Fibroblast of lung (primary cell): Measurements from ENCODE around the gene TMEFF2. TPM values are rescaled to one million over a fixed set of nuclear protein-coding genes. Genes with fewer than 3 reads are reported as not detected.

Experiments
- DNase-seq, 2 donors: peaks; one replicate each; pipeline versions ENCODE4 v3.0.0 to v3.0.0-alpha.2; 2010; ENCODE audit warnings: low read depth in 2 of 2
- H2AFZ ChIP-seq: 2 replicates; pipeline ENCODE4 v1.5.1; 2012; ENCODE audit warnings: low read length, control low read depth, inconsistent platforms
- H3K27ac ChIP-seq: 2 replicates; pipeline ENCODE4 v1.5.1; 2011; ENCODE audit warnings: low read length, control low read depth; ENCODE audit not compliant: insufficient read depth
- H3K27me3 ChIP-seq: 2 replicates; pipeline ENCODE4 v1.5.1; 2011; ENCODE audit warnings: mild to moderate bottlenecking, low read length; ENCODE audit not compliant: control insufficient read depth, insufficient read depth
- H3K36me3 ChIP-seq: 2 replicates; pipeline ENCODE4 v1.5.1; 2011; ENCODE audit warnings: low read length; ENCODE audit not compliant: control insufficient read depth, insufficient read depth
- H3K4me1 ChIP-seq: 2 replicates; pipeline ENCODE4 v1.5.1; 2011; ENCODE audit warnings: low read length; ENCODE audit not compliant: control insufficient read depth, insufficient read depth; ENCODE audit errors: extremely low read depth
- H3K4me2 ChIP-seq: 2 replicates; pipeline ENCODE4 v1.5.1; 2011; ENCODE audit warnings: low read length, control low read depth; ENCODE audit not compliant: insufficient read depth; ENCODE audit errors: extremely low read depth
- H3K4me3 ChIP-seq, 4 experiments: fragments of 200-600 bp in 1 of 4; sonication (generic) in 1 of 4; replicated peaks in 1 of 4; 2 replicates each; pipeline ENCODE4 v1.5.1; 2011 to 2016; ENCODE audit warnings: low read length in 4 of 4, low read depth in 3 of 4, mild to moderate bottlenecking in 3 of 4, control low read depth in 2 of 4, inconsistent platforms in 1 of 4, mixed read lengths in 1 of 4; ENCODE audit not compliant: insufficient read depth in 1 of 4; ENCODE audit errors: control extremely low read depth in 1 of 4
- H3K79me2 ChIP-seq: 2 replicates; pipeline ENCODE4 v1.5.1; 2012; ENCODE audit warnings: mild to moderate bottlenecking, low read length, inconsistent platforms; ENCODE audit not compliant: control insufficient read depth, insufficient read depth
- H3K9ac ChIP-seq: 2 replicates; pipeline ENCODE4 v1.5.1; 2011; ENCODE audit warnings: mild to moderate bottlenecking, low read length, control low read depth; ENCODE audit not compliant: insufficient read depth
- H3K9me3 ChIP-seq: 2 replicates; pipeline ENCODE4 v1.5.1; 2012; ENCODE audit warnings: low read depth, low read length; ENCODE audit not compliant: control insufficient read depth, insufficient read depth
- H4K20me1 ChIP-seq: 2 replicates; pipeline ENCODE4 v1.5.1; 2011; ENCODE audit warnings: low read length; ENCODE audit not compliant: control insufficient read depth, insufficient read depth; ENCODE audit errors: extremely low read depth
- EZH2 ChIP-seq: IDR thresholded peaks from 2 replicates; pipeline ENCODE4 v1.5.1; 2012; ENCODE audit warnings: low read length, control low read depth, mild to moderate bottlenecking; ENCODE audit errors: missing control alignments
- polyA plus RNA-seq, 2 donors: library from polyadenylated mRNA; depleted of rRNA in 1 of 2; stranded (reverse) in 1 of 2; unstranded in 1 of 2; fragments of >200 nt; gene quantifications; 2 replicates each; pipeline ENCODE4 v1.2.1, GENCODE V29; 2011 to 2012; ENCODE audit warnings: missing spikeins in 1 of 2
- total RNA-seq: library from RNA; depleted of rRNA; stranded (reverse); fragments of >200 nt; gene quantifications from 2 replicates; pipeline ENCODE4 v1.2.1, GENCODE V29; 2014
- TF ChIP-seq, protein P1 (sequence below), 2 donors: IDR thresholded peaks in 1 of 2; conservative IDR thresholded peaks in 1 of 2; 1 replicate in 1 of 2; 2 replicates in 1 of 2; pipeline ENCODE4 v1.5.1; 2011 to 2012; ENCODE audit warnings: low read length in 2 of 2, control low read depth in 1 of 2, inconsistent platforms in 1 of 2, low read depth in 1 of 2, mild to moderate bottlenecking in 1 of 2

TMEFF2 gene
- total and polyA plus RNA-seq, 2 donors (not counting 1 experiment from before 2014, with no cell fraction given): 0.33 to 0.87 TPM

DNA sequence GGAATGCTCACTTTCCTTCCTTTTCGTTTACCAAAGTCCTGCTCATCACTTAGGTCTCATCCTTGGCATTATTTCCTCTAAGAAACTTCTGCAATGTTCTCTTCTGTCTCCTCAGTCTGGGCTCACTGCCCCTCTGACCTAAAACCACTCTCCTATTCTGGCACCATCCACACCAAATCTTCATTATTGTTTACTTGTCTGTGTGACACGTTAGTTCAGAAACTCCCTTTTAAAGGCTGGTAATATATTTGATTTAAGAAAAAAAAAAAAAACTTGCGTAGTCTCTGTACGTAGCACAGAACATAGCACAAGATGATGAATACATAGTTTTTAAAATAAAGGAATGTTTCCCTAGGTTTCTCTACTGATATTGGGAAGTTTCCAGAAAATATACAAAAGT lies 229.0 kb downstream of the TMEFF2 start:
- H3K4me1 ChIP-seq: no peaks in the 10 kb centered on the region
- H4K20me1 ChIP-seq: no peaks in the 10 kb centered on the region
- no peak overlapping the region for H3K4me3 ChIP-seq
- H3K27me3 ChIP-seq: no peaks in the 10 kb centered on the region
- no peak overlapping the region for H3K27ac ChIP-seq
- no peaks in the 10 kb centered on the region for H3K36me3 ChIP-seq
- H3K4me2 ChIP-seq: no peak overlapping the region
- H2AFZ ChIP-seq: no peak overlapping the region
- TF ChIP-seq, protein P1, sequence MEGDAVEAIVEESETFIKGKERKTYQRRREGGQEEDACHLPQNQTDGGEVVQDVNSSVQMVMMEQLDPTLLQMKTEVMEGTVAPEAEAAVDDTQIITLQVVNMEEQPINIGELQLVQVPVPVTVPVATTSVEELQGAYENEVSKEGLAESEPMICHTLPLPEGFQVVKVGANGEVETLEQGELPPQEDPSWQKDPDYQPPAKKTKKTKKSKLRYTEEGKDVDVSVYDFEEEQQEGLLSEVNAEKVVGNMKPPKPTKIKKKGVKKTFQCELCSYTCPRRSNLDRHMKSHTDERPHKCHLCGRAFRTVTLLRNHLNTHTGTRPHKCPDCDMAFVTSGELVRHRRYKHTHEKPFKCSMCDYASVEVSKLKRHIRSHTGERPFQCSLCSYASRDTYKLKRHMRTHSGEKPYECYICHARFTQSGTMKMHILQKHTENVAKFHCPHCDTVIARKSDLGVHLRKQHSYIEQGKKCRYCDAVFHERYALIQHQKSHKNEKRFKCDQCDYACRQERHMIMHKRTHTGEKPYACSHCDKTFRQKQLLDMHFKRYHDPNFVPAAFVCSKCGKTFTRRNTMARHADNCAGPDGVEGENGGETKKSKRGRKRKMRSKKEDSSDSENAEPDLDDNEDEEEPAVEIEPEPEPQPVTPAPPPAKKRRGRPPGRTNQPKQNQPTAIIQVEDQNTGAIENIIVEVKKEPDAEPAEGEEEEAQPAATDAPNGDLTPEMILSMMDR (conservative IDR thresholded peaks at IDR 0.05 in 1 of 2, IDR thresholded peaks at IDR 0.05 in 1 of 2; ENCODE audit: low read depth in 1 of 2, low read length in 2 of 2): no peak
- no peak for TF ChIP-seq EZH2
- H3K9ac ChIP-seq: no peak overlapping the region
- H3K79me2 ChIP-seq: no peaks in the 10 kb centered on the region
- no peak for DNase-seq
- no peaks in the 10 kb centered on the region for H3K9me3 ChIP-seq

DNA sequence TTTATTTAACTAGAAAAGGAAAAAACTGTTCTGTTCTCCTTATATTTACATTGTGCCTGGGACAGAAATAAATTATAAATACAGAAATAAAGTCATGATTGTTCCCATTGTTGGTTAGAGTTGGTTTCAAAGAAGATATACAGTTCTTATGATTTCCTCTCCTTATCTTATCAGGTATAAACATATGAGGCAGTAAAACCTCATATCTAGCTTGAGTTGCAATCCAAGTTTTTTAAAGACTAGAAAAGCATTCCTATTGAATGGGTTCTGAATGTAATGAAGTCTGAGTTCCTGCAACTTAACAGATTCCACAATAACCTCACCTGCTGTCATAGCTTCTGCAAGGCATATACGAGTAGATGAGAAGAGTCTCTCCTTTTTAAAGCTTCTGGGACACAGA lies 233.2 kb downstream of the TMEFF2 start:
- H2AFZ ChIP-seq: no peak overlapping the region
- H4K20me1 ChIP-seq: no peaks in the 10 kb centered on the region
- no peaks in the 10 kb centered on the region for H3K27me3 ChIP-seq
- H3K4me1 ChIP-seq: no peaks in the 10 kb centered on the region
- peak in 1 of 2 donors; percentile 61 for DNase-seq
- H3K4me2 ChIP-seq: no peak overlapping the region
- H3K27ac ChIP-seq: no peak overlapping the region
- no peaks in the 10 kb centered on the region for H3K79me2 ChIP-seq
- H3K4me3 ChIP-seq: no peak overlapping the region
- H3K36me3 ChIP-seq: no peaks in the 10 kb centered on the region
- H3K9ac ChIP-seq: no peak overlapping the region
- TF ChIP-seq, protein P1 (conservative IDR thresholded peaks at IDR 0.05 in 1 of 2, IDR thresholded peaks at IDR 0.05 in 1 of 2; ENCODE audit: low read depth in 1 of 2, low read length in 2 of 2): no peak
- no peak for TF ChIP-seq EZH2
- no peaks in the 10 kb centered on the region for H3K9me3 ChIP-seq

DNA sequence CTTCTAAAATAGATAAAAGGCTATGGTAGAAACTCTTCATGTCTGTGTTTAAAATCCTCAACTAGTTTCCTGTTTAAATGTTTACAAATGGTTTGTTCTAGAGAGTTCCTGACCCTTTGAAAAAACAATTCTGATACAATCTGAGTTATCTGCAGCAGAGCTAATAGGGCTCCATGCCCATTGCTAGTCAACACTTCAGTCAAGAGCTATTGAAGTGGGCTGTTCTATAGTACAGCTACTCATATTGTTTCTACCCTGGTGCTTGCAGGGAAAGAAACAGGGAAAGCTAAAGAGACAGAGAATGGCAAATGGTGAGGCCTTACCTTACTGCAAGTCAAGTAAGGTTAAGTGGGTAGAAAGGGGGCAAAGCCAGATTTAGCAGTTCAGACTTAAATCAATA lies 235.5 kb downstream of the TMEFF2 start:
- no peaks in the 10 kb centered on the region for H3K36me3 ChIP-seq
- TF ChIP-seq, protein P1 (conservative IDR thresholded peaks at IDR 0.05 in 1 of 2, IDR thresholded peaks at IDR 0.05 in 1 of 2; ENCODE audit: low read depth in 1 of 2, low read length in 2 of 2): no peak
- no peak for TF ChIP-seq EZH2
- H3K9me3 ChIP-seq: no peaks in the 10 kb centered on the region
- H3K79me2 ChIP-seq: no peaks in the 10 kb centered on the region
- no peak overlapping the region for H3K4me2 ChIP-seq
- no peak overlapping the region for H2AFZ ChIP-seq
- no peaks in the 10 kb centered on the region for H3K27me3 ChIP-seq
- no peak overlapping the region for H3K27ac ChIP-seq
- no peaks in the 10 kb centered on the region for H4K20me1 ChIP-seq
- no peak overlapping the region for H3K9ac ChIP-seq
- DNase-seq: no peak
- H3K4me1 ChIP-seq: no peaks in the 10 kb centered on the region
- H3K4me3 ChIP-seq: no peak overlapping the region
